Lower lobe of right lung (tissue), 2 donors: Measurements from ENCODE around the gene IDS. TPM values are rescaled to one million over a fixed set of nuclear protein-coding genes. Genes with fewer than 3 reads are reported as not detected.

ENCODE experiments used
- ATAC-seq, 2 donors: fragments of 200-7000 bp; cut with Tn5 transposase; one replicate each; pipeline ENCODE4 v1.9.1; 2020 to 2022; ENCODE audit warnings: mild to moderate bottlenecking in 2 of 2, moderate library complexity in 2 of 2
- DNase-seq: peaks from one replicate; pipeline ENCODE4 v3.0.0-alpha.2; 2020
- H3K27ac ChIP-seq: fragments of 200-600 bp; one replicate; pipeline ENCODE4 v1.8.0; 2022
- H3K27me3 ChIP-seq: fragments of 200-600 bp; one replicate; pipeline ENCODE4 v1.8.0; 2022; ENCODE audit warnings: low read depth
- H3K36me3 ChIP-seq: fragments of 200-600 bp; one replicate; pipeline ENCODE4 v1.8.0; 2022; ENCODE audit warnings: mild to moderate bottlenecking
- H3K4me1 ChIP-seq: fragments of 200-600 bp; one replicate; pipeline ENCODE4 v1.8.0; 2022
- H3K4me3 ChIP-seq: fragments of 200-600 bp; one replicate; pipeline ENCODE4 v1.8.0; 2022; ENCODE audit warnings: mild to moderate bottlenecking
- H3K9me3 ChIP-seq: fragments of 200-600 bp; one replicate; pipeline ENCODE4 v1.8.0; 2022
- intact Hi-C: fragments of 100-400 bp; cut with DNase I; formaldehyde crosslinking; loops from one replicate; pipeline ENCODE4 v1.11.0; 2022
- total RNA-seq: library from RNA; stranded (reverse); fragmentation: NEBNext Ultra II Directional; extraction: Animal tissue kit (Norgen Biotek cat#: 25700); gene quantifications from one replicate; pipeline ENCODE4 v1.2.1, GENCODE V29; 2021
- TF ChIP-seq, protein P1 (sequence below): fragments of 200-600 bp; IDR thresholded peaks from one replicate; pipeline ENCODE4 v1.8.0; 2022; ENCODE audit warnings: antibody characterized with exemption, mild to moderate bottlenecking
- donor health status: DM: no; HTN: yes; CAD: no; lungs with severe emphysema.

The IDS gene
- total RNA-seq, 1 donor from 2014 or later, result 88.6 TPM

DNA sequence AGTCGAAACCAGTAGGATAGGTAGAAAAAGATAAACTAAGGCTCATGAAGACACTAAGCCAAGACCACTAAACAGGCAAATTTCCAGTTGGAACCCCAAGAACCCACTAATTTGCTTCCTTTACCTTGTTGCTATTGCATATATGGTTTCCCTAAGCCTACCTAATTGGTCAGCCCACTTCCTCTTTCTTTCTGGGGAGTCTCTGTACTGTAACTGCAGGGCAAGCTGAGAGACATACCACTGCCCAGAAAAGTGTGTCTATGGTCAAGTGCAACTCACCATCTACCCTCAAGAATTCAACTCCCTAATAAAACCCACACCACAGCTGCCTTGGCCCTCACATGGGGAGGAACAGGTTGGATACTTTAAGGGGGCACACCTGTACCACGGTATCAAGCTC, 28.6 kb downstream of the IDS start:
- Histone ChIP-seq H3K9me3 (no peaks in the 10 kb centered on the region), H3K4me3 (no peak overlapping the region), H3K27me3 (no peaks in the 10 kb centered on the region), H3K36me3 (peaks cover 25% of the 10 kb centered on the region), H3K4me1 (no peaks in the 10 kb centered on the region), H3K27ac (no peak overlapping the region)
- ATAC-seq (no peak), DNase-seq (no peak)
- intact Hi-C loops, result no loop called here
- TF ChIP-seq, protein P1, sequence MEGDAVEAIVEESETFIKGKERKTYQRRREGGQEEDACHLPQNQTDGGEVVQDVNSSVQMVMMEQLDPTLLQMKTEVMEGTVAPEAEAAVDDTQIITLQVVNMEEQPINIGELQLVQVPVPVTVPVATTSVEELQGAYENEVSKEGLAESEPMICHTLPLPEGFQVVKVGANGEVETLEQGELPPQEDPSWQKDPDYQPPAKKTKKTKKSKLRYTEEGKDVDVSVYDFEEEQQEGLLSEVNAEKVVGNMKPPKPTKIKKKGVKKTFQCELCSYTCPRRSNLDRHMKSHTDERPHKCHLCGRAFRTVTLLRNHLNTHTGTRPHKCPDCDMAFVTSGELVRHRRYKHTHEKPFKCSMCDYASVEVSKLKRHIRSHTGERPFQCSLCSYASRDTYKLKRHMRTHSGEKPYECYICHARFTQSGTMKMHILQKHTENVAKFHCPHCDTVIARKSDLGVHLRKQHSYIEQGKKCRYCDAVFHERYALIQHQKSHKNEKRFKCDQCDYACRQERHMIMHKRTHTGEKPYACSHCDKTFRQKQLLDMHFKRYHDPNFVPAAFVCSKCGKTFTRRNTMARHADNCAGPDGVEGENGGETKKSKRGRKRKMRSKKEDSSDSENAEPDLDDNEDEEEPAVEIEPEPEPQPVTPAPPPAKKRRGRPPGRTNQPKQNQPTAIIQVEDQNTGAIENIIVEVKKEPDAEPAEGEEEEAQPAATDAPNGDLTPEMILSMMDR, result no peak

DNA sequence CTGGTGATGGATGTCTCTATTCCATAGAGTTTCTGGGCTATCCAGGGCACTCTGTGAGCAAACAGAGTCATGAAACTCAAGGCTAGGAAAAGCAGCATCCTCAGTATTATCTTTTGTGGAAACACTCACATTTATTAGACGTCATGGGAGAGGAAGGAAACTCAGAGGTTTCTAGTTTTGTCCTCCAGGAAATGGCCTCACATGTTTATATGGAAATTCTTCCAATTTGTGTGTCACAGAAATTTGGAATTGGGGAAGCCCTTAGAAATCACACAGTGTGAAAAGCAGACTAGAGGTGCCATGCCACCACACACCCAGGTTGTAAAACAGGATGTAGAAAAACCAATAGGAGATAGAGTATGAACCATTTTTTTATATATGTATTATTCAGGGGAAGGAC, 31.1 kb downstream of the IDS start:
- ATAC-seq, result no peak
- intact Hi-C loops, result no loop called here
- Histone ChIP-seq H3K27ac (no peak overlapping the region), H3K4me3 (no peak overlapping the region), H3K4me1 (peaks cover 8% of the 10 kb centered on the region), H3K36me3 (peaks cover 8% of the 10 kb centered on the region), H3K9me3 (no peaks in the 10 kb centered on the region), H3K27me3 (no peaks in the 10 kb centered on the region)
- DNase-seq, result no peak
- TF ChIP-seq, protein P1, result no peak

DNA sequence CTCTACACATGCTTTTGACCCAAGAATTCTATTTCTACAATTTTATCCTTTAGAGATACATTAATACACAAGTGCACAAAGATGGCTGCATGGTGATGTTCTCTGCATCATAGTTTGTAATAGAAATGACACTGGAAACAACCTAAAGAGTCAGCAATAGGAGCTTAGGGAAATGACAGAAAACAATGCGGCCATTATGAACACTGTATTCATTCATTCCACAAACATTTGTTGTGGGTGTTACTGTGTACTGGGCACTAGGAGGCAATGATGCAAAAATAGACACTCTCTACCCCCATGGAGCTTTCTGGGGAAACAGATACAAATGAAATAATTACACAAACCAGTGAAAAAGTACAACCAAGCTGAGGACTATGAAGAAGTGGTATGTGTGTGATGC, 32.0 kb downstream of the IDS start:
- TF ChIP-seq, protein P1, result no peak

DNA sequence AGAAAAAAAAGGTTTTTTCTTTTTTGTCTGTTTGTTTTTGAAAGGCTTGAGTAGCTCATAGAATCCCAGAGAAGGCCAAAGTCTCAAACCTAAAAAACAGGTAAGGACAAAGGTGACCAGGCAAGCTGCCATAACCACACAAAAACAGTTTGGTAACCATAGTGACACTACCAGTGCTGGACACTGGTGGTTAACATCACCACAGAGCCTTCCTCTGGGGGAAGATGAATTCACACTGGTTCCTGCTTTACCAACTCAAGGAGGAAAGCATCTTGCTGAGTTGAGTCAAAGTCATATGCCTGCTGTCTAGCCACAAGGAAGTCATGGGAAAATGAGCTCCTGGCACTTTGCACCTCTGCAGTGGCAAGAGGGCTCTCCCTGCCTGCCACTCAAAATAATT, 32.5 kb downstream of the IDS start:
- Histone ChIP-seq H3K36me3 (no peaks in the 10 kb centered on the region), H3K27ac (no peak overlapping the region), H3K9me3 (no peaks in the 10 kb centered on the region), H3K4me1 (peaks cover 8% of the 10 kb centered on the region), H3K27me3 (no peaks in the 10 kb centered on the region), H3K4me3 (no peak overlapping the region)
- DNase-seq, result no peak
- ATAC-seq, result no peak
- intact Hi-C loops, result no loop called here
- TF ChIP-seq, protein P1, result no peak

More for the DNA sequence above, 32.0 kb downstream of the IDS start:
- Histone ChIP-seq H3K27me3 (no peaks in the 10 kb centered on the region), H3K9me3 (no peaks in the 10 kb centered on the region), H3K4me3 (no peak overlapping the region), H3K27ac (no peak overlapping the region), H3K4me1 (peaks cover 8% of the 10 kb centered on the region), H3K36me3 (peaks cover 3% of the 10 kb centered on the region)
- ATAC-seq (no peak), DNase-seq (no peak)
- intact Hi-C loops, result no loop called here

DNA sequence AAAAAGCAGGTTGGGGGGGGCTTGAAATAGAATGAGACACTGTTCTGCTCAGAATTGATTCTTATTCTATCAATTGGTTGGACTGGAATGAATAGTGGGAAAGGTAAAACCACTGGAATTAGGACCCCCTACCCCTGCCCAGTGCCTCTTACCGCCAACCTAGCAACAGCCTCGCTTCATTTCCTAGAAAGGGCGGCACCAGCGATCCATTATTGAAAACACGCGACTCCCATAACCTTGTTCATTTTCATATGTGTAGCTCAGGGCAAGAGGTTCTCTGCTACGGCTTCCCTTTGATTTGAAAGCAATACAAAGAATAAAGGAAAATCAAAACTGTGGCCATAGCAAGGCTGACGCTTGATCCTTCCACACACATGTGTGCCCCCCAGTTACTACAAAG, 33.7 kb downstream of the IDS start:
- no peak overlapping the region for H3K4me3 ChIP-seq
- no peaks in the 10 kb centered on the region for H3K27me3 ChIP-seq
- no peaks in the 10 kb centered on the region for H3K36me3 ChIP-seq
- TF ChIP-seq, protein P1, result no peak
- ATAC-seq (no peak), DNase-seq (no peak)
- H3K9me3 ChIP-seq, result no peaks in the 10 kb centered on the region
- H3K4me1 ChIP-seq, result peaks cover 8% of the 10 kb centered on the region
- intact Hi-C loops, result no loop called here
- H3K27ac ChIP-seq, result no peak overlapping the region

DNA sequence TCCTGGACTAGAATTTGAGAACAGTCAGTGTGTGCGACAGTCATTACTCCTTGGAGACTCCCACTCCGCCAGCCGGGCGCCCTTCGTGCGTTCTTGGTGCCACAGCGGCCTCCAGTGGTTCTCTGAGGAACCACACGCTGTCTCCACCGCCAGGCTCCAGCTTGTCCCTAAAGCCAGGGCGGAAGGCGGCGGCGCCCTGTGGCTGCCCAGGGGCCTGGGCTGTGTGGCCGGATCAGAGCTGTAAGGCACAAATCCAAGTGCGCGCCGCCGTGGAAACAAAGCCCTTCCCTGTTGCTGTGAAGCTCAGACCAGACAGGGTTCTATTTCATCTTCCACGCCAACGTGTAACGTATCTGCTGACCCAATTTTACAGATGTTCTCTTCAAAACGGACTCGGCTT, 34.2 kb downstream of the IDS start:
- DNase-seq, result peak; percentile 80
- intact Hi-C loops, result no loop called here
- H3K27me3 ChIP-seq, result no peaks in the 10 kb centered on the region
- peak; percentile 91 to 94 for ATAC-seq
- peaks cover 8% of the 10 kb centered on the region for H3K4me1 ChIP-seq
- no peak overlapping the region for H3K27ac ChIP-seq
- H3K9me3 ChIP-seq, result no peaks in the 10 kb centered on the region
- no peak overlapping the region for H3K4me3 ChIP-seq
- no peaks in the 10 kb centered on the region for H3K36me3 ChIP-seq
- TF ChIP-seq, protein P1, result peak; percentile 91
